GM12873 (cell line): ENCODE data around the gene SCCPDH.

Experiments
- TF ChIP-seq, protein P1 (sequence below): IDR thresholded peaks from 2 replicates; pipeline ENCODE4 v1.5.1; 2012; ENCODE audit warnings: low read depth, mild to moderate bottlenecking, moderate library complexity, low read length, control low read depth; ENCODE audit not compliant: insufficient read depth; ENCODE audit errors: missing control alignments

Gene SCCPDH

DNA sequence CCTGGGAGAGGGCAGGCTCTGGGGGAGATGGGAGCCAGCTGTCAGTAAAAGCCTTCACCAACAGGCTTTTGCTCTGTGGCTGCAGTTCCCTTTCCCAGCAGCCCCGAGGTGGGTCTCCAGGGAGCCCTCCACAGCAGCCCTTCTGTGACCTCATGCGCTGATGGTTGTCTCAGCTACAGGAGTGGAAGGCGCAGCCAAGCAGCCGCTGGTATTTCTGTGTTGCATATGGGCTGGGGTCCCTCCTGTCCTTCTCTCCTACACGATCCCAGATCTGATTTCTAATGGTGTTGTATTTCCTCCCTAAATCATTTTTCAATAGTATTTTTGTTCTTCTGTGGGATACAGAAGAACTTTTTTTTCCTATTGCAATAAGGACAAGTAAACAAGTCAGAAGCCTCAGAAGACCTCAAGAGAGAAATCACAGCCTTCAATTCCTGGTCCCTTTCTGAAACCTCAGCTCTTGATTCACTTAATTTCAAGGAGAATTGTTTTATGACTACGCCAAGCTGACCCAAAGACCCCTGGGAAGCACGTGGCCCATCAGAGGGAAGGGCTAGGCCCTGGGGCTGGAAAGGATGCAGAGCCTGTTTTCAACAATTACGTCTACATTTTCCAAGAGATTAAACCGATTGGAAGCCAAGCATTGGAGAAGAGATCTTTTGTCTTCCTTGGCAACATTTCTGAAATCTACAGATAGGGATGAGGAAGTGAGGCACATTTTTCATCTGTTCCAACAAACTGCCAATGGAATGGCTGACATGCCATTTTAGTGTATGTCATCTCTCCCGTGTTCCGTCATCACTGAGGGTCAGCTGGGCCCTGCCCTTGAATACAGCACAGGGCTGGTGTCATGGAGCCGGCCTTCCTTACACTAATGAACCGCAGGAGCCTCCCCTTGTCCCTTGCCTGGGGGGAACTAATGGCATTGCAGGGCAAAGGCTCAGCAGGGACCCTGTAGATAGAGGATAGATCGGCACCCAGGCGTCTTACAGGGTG lies 42.0 kb upstream of the SCCPDH start:
- TF ChIP-seq, protein P1, sequence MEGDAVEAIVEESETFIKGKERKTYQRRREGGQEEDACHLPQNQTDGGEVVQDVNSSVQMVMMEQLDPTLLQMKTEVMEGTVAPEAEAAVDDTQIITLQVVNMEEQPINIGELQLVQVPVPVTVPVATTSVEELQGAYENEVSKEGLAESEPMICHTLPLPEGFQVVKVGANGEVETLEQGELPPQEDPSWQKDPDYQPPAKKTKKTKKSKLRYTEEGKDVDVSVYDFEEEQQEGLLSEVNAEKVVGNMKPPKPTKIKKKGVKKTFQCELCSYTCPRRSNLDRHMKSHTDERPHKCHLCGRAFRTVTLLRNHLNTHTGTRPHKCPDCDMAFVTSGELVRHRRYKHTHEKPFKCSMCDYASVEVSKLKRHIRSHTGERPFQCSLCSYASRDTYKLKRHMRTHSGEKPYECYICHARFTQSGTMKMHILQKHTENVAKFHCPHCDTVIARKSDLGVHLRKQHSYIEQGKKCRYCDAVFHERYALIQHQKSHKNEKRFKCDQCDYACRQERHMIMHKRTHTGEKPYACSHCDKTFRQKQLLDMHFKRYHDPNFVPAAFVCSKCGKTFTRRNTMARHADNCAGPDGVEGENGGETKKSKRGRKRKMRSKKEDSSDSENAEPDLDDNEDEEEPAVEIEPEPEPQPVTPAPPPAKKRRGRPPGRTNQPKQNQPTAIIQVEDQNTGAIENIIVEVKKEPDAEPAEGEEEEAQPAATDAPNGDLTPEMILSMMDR, result no peak

DNA sequence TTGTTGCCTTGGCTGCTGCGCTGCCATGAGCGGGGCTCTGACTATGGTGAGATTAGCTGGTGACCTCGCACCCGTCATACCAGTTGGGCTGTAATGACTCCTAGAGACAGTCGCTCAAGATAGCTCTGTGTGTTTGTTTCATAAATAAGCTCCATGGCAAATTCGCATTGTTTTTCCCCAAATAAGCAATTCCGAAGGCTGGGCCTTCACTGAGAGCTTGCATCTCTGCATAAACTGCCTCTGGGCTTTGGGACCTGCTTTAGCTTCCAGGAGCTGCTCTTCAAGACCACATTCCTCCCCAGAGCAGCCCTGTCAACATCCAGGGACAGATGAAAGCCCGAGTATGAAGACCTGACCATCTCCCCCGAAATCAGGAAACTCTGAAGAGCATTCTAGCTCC lies 40.7 kb upstream of the SCCPDH start:
- TF ChIP-seq, protein P1, result no peak

DNA sequence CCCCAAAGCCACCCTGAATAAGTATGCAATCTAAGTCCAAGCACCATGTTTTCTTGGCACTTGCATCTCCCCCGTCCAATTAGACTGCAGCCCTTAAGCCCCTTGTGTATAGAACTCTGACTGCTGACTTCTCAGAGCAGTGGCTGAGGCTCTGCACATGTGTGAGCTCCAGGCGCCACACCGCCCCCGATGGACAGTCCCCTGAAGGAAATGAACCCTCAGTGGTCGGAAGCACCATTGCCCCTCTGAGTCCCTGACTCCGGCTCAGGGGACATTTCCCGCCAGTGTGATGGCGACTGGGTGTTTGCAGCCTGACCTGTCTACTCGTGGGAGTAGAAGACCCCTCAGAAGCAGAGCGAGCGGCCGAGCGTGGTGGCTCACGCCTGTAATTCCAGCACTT lies 37.2 kb upstream of the SCCPDH start:
- TF ChIP-seq, protein P1, result no peak

DNA sequence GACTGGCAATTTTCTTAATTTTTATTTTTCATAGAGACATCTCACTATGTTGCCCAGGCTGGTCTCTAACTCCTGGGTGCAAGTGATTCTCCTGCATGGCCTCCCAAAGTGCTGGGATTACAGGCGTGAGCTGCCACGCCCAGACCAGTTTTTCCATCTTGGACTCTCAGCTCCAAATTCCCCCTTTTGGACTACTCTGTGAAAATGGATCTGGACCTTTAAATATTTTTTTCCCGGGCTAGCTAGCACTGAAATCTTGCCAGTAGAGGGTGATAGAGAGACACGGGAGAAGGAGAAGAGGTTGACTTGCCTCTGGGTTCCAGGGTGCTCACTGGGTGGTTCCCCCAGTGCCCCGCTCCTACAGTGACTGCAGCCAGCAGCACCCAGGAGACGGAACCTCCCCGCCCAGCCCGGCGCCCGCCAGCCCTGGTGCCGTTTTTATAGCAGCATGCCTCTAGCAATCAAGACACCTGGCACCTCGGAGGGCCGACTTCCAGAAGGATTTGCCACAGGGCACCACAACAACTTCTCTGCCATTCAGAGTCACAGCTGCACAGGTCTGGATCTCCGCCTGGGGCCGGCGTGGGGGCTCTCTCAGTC lies 34.7 kb upstream of the SCCPDH start:
- TF ChIP-seq, protein P1, result peak; percentile 89

DNA sequence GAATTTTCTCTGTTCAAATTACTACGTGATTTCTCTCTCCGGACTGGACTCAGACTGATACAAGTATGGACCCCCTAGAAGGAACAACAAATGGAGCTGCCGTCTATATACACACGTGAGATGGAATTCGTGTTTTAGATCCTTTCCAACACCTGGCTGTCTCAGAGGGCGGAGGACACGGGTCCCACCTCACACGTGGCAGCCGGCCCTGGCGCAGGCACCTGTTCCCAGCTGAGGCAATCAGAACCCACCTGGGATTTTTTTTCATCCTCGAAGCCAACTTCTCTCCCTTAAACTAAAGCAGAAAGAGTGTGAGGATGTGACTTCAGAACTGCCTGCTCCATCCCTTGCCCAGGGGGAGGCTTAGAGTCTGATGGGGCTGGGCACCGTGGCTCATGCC lies 34.1 kb upstream of the SCCPDH start:
- TF ChIP-seq, protein P1, result no peak

DNA sequence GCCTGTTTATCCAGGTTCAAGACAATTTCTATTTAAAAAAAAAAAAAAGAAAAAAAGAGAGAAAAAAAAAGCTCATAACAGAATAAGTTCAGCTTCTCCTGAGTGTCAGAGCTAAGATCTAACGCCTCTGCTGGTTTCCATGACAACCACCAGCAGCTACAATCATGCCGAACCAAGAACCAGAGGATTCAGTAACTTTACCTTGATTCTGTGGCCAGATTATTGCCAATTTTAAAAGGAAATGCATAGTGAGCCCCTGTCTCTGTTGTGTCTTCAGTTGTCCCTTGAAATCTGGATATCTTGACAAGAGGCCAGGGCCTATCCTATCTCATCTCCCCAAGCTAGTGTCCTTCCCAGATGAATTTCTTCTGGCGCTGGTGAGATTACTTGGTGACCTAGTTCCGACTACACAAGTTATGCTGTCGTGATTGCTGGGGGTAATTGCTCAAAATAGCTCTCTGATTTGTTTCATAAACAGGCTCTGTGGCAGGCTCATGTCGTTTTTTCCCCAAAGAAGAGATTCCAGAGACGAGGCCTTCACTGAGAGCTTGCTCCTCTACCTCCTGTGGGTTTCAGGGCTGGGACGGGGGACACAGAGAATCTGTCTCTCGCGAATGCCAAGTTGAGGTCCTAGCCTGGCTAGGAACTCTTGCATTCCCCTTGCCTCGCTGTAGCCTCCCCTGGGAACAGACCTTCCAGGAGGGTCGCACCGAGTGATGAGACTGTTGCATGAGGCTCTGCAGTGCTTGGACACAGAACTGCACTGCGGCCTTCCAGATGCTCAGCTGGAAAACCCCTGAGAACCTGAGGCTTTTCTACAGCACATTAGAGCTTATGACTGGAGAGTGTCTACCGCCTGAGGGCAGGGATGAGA lies 32.4 kb upstream of the SCCPDH start:
- TF ChIP-seq, protein P1, result no peak
